Small intestine (tissue), 16 donors: ENCODE measurements around the gene TMEM37. TPM values are rescaled to one million over a fixed set of nuclear protein-coding genes. Genes with fewer than 3 reads are reported as not detected.
A peak's percentile ranks its signal among the peaks of the same experiment; 100 is the strongest.

ENCODE experiments used
- DNase-seq, 2 donors: peaks; one replicate each; pipeline versions ENCODE4 v3.0.0 to v3.0.0-alpha.2; 2013
- FAIRE-seq: peaks from 2 replicates; lab custom pipeline; 2012; peaks lifted over from hg19 to GRCh38; lab: Jason Lieb, UNC
- H3K27ac ChIP-seq, 3 donors: one replicate each; pipeline ENCODE4 v1.5.1; 2013; ENCODE audit warnings: low read length in 2 of 3, mild to moderate bottlenecking in 2 of 3, control low read depth in 1 of 3, inconsistent platforms in 1 of 3, low read depth in 1 of 3, moderate library complexity in 1 of 3
- H3K27me3 ChIP-seq, 3 donors: one replicate each; pipeline ENCODE4 v1.6.1; 2013; ENCODE audit warnings: low read length in 3 of 3, inconsistent platforms in 1 of 3; ENCODE audit not compliant: control insufficient read depth in 3 of 3, insufficient read depth in 3 of 3
- H3K36me3 ChIP-seq, 3 donors: one replicate each; pipeline ENCODE4 v1.6.1; 2013; ENCODE audit warnings: low read length in 3 of 3, inconsistent platforms in 1 of 3, low read depth in 1 of 3, mild to moderate bottlenecking in 1 of 3, moderate library complexity in 1 of 3; ENCODE audit not compliant: control insufficient read depth in 3 of 3, insufficient read depth in 2 of 3
- H3K4me1 ChIP-seq, 3 donors: one replicate each; pipeline ENCODE4 v1.6.1; 2013; ENCODE audit warnings: low read length in 2 of 3, inconsistent platforms in 1 of 3, low read depth in 1 of 3, mild to moderate bottlenecking in 1 of 3, moderate library complexity in 1 of 3; ENCODE audit not compliant: control insufficient read depth in 3 of 3, insufficient read depth in 2 of 3
- H3K4me3 ChIP-seq, 3 donors: one replicate each; pipeline ENCODE4 v1.5.1; 2013; ENCODE audit warnings: low read length in 3 of 3, control low read depth in 1 of 3, inconsistent platforms in 1 of 3, low read depth in 1 of 3, mild to moderate bottlenecking in 1 of 3, moderate library complexity in 1 of 3
- H3K9me3 ChIP-seq, 2 donors: one replicate each; pipeline ENCODE4 v1.6.1; 2013; ENCODE audit warnings: low read depth in 1 of 2, low read length in 1 of 2; ENCODE audit not compliant: control insufficient read depth in 2 of 2, insufficient read depth in 1 of 2
- WGBS, 3 donors: extraction: QIAGEN DNeasy Blood & Tissue Kit; methylation state at CpG; one replicate each; pipeline ENCODE4 v1.1.7; 2013; 5-methylcytosine and 5-hydroxymethylcytosine counted together
- long read RNA-seq, 10 donors: transcript quantifications; one replicate each; lab custom pipeline, GENCODE V29; 2026
- polyA plus RNA-seq, 4 donors: library from polyadenylated mRNA; stranded (reverse) in 3 of 4; unstranded in 1 of 4; fragments of 200-250 nt in 3 of 4; fragments of 120-200 nt in 1 of 4; gene quantifications; one replicate each; pipeline versions ENCODE4 v1.2.1 to v1.2.3, GENCODE V29; 2013
- donor health status: healthy with polysubstance abuse.
- donor health status: control.
- donor health status: control.
- donor health status: Bipolar disorder and iron deficiency.
- donor health status: healthy.

TMEM37 gene
- 100 to 1,000 TPM in 1 of 4 donors, 10 to 100 TPM in 3; 43.2 to 124 (median 84.3) TPM for polyA plus RNA-seq
- long read RNA-seq, donor 1, result 0 reads
- long read RNA-seq, donor 2, transcript TMEM37-201 (2 exons, 1,688 nt), result major isoform, 21 of 21 reads
- long read RNA-seq, donor 2, partial matches to known transcripts, result 0 of 21 reads
- long read RNA-seq, donor 2, other reads (novel, unspliced or antisense), result 0 of 21 reads
- long read RNA-seq, donor 3, transcript TMEM37-201 (2 exons, 1,688 nt), result major isoform, 27 of 27 reads
- long read RNA-seq, donor 3, partial matches to known transcripts, result 0 of 27 reads
- long read RNA-seq, donor 3, other reads (novel, unspliced or antisense), result 0 of 27 reads
- long read RNA-seq, donor 4, result 0 reads
- long read RNA-seq, donor 5, transcript TMEM37-201 (2 exons, 1,688 nt), result major isoform, 9 of 9 reads
- long read RNA-seq, donor 5, partial matches to known transcripts, result 0 of 9 reads
- long read RNA-seq, donor 5, other reads (novel, unspliced or antisense), result 0 of 9 reads
- long read RNA-seq, donor 6, transcript TMEM37-201 (2 exons, 1,688 nt), result major isoform, 38 of 38 reads
- long read RNA-seq, donor 6, partial matches to known transcripts, result 0 of 38 reads
- long read RNA-seq, donor 6, other reads (novel, unspliced or antisense), result 0 of 38 reads
- long read RNA-seq, donor 7, result 0 reads
- long read RNA-seq, donor 8, result 0 reads
- long read RNA-seq, donor 9, transcript TMEM37-201 (2 exons, 1,688 nt), result major isoform, 10 of 11 reads
- long read RNA-seq, donor 9, partial matches to known transcripts, result 0 of 11 reads
- long read RNA-seq, donor 9, other reads (novel, unspliced or antisense), result 0 of 11 reads
- long read RNA-seq, donor 10, transcript TMEM37-201 (2 exons, 1,688 nt), result major isoform, 19 of 19 reads
- long read RNA-seq, donor 10, partial matches to known transcripts, result 0 of 19 reads
- long read RNA-seq, donor 10, other reads (novel, unspliced or antisense), result 0 of 19 reads

GRCh38 chr2:119431155-119431975 is at the start of gene TMEM37:
TMEM37 (plus strand) TSS chr2:119431854; CDS start chr2:119431904, 50 bp downstream.
- Histone ChIP-seq H3K4me3 (peak within 1 kb of the TSS; percentile 50 to 87 (median 85)), H3K27me3 (no peaks in the 10 kb centered on the region), H3K27ac (peak within 1 kb of the TSS; percentile 85 to 98 (median 90)), H3K9me3 (no peaks in the 10 kb centered on the region), H3K4me1 (peaks cover 5 to 82% (median 9%) of the 10 kb centered on the region in 3 donors), H3K36me3 (peaks cover 0 to 29% (median 0%) of the 10 kb centered on the region in 3 donors)
- peak; percentile 85 to 93 for DNase-seq
- FAIRE-seq, result no peak
- WGBS, 3 donors, result 2 to 5% (median 3%) methylated on average over 55 to 72 of the region's 72 CpGs

- no peaks in the 10 kb centered on the region for H3K9me3 ChIP-seq
- 32 to 60% (median 42%) methylated on average over 6 of the region's 6 CpGs for WGBS, 3 donors
- FAIRE-seq, result no peak
- H3K27me3 ChIP-seq, result no peaks in the 10 kb centered on the region
- no peak overlapping the region for H3K4me3 ChIP-seq
- H3K36me3 ChIP-seq, result no peaks in the 10 kb centered on the region
- peaks cover 0 to 14% (median 0%) of the 10 kb centered on the region in 3 donors for H3K4me1 ChIP-seq
- peak in 1 of 2 donors; percentile 49 for DNase-seq
- H3K27ac ChIP-seq, result no peak overlapping the region
Measured at GRCh38 chr2:119383410-119384140, 48.1 kb upstream of the TMEM37 start.

- no peak for FAIRE-seq
- DNase-seq, result no peak
- peaks cover 0 to 14% (median 0%) of the 10 kb centered on the region in 3 donors for H3K4me1 ChIP-seq
- no peaks in the 10 kb centered on the region for H3K27me3 ChIP-seq
- H3K4me3 ChIP-seq, result no peak overlapping the region
- H3K36me3 ChIP-seq, result no peaks in the 10 kb centered on the region
- 79 to 95% (median 88%) methylated on average over 4 of the region's 4 CpGs for WGBS, 3 donors
- no peaks in the 10 kb centered on the region for H3K9me3 ChIP-seq
- no peak overlapping the region for H3K27ac ChIP-seq
Measured at GRCh38 chr2:119384971-119385370, 46.7 kb upstream of the TMEM37 start.

GRCh38 chr2:119385466-119385865 is 46.2 kb upstream of the TMEM37 start:
- Histone ChIP-seq H3K36me3 (no peaks in the 10 kb centered on the region), H3K9me3 (no peaks in the 10 kb centered on the region), H3K27ac (no peak overlapping the region), H3K27me3 (no peaks in the 10 kb centered on the region), H3K4me3 (no peak overlapping the region), H3K4me1 (peaks cover 0 to 14% (median 0%) of the 10 kb centered on the region in 3 donors)
- whole genome bisulfite sequencing, 3 donors, result 84 to 91% (median 85%) methylated on average over 3 of the region's 3 CpGs
- FAIRE-seq (no peak), DNase-seq (peak in 1 of 2 donors; percentile 36)

GRCh38 chr2:119387381-119388129 is 44.1 kb upstream of the TMEM37 start:
- Histone ChIP-seq H3K9me3 (no peaks in the 10 kb centered on the region), H3K4me1 (peaks cover 0 to 14% (median 0%) of the 10 kb centered on the region in 3 donors), H3K4me3 (no peak overlapping the region), H3K27me3 (no peaks in the 10 kb centered on the region), H3K27ac (peak overlapping the region in 2 of 3 donors; percentile 46 to 81), H3K36me3 (no peaks in the 10 kb centered on the region)
- 18 to 42% (median 27%) methylated on average over 9 of the region's 9 CpGs for WGBS, 3 donors
- peak; percentile 60 to 79 for DNase-seq
- no peak for FAIRE-seq

GRCh38 chr2:119389615-119390306 is 41.9 kb upstream of the TMEM37 start:
- no peak for FAIRE-seq
- H3K27me3 ChIP-seq, result no peaks in the 10 kb centered on the region
- H3K4me1 ChIP-seq, result peaks cover 0 to 14% (median 0%) of the 10 kb centered on the region in 3 donors
- 24 to 31% (median 27%) methylated on average over 5 of the region's 5 CpGs for WGBS, 3 donors
- no peaks in the 10 kb centered on the region for H3K36me3 ChIP-seq
- no peak overlapping the region for H3K4me3 ChIP-seq
- no peak overlapping the region for H3K27ac ChIP-seq
- peak; percentile 28 to 38 for DNase-seq
- H3K9me3 ChIP-seq, result no peaks in the 10 kb centered on the region
